Left ventricle myocardium inferior (tissue), 1 donor: ENCODE data around the gene GLYATL1. TPM values are rescaled to one million over a fixed set of nuclear protein-coding genes. Genes with fewer than 3 reads are reported as not detected.

ENCODE experiments used
- DNase-seq: peaks from one replicate; pipeline ENCODE4 v3.0.0-alpha.2; 2020
- H3K27ac ChIP-seq: fragments of 200-600 bp; replicated peaks from 2 replicates; pipeline ENCODE4 v1.8.0; 2021
- H3K27me3 ChIP-seq: fragments of 200-600 bp; 2 replicates; pipeline ENCODE4 v1.8.0; 2021; ENCODE audit warnings: low read depth
- H3K36me3 ChIP-seq: fragments of 200-600 bp; 2 replicates; pipeline ENCODE4 v1.8.0; 2021
- H3K4me1 ChIP-seq: fragments of 200-600 bp; 2 replicates; pipeline ENCODE4 v1.8.0; 2021
- H3K4me3 ChIP-seq: fragments of 200-600 bp; 2 replicates; pipeline ENCODE4 v1.8.0; 2021; ENCODE audit warnings: mild to moderate bottlenecking, moderate library complexity
- H3K9me3 ChIP-seq: fragments of 200-600 bp; replicated peaks from 2 replicates; pipeline ENCODE4 v1.8.0; 2021
- intact Hi-C: fragments of 100-400 bp; cut with micrococcal nuclease; formaldehyde crosslinking; loops from one replicate; pipeline ENCODE4 v1.11.0; 2022
- total RNA-seq: library from RNA; stranded (reverse); fragmentation: NEBNext Ultra II Directional; extraction: Animal tissue kit (Norgen Biotek cat#: 25700); gene quantifications from one replicate; pipeline ENCODE4 v1.2.1, GENCODE V29; 2021
- TF ChIP-seq, protein P1 (sequence below): fragments of 200-600 bp; IDR thresholded peaks from 2 replicates; pipeline ENCODE4 v1.8.0; 2021; ENCODE audit warnings: antibody characterized with exemption, mild to moderate bottlenecking, borderline replicate concordance
- donor health status: DM: no; HTN: yes; CAD: no; lungs with severe emphysema.

GLYATL1 gene
- total RNA-seq, 1 donor from 2014 or later: not detected

DNA sequence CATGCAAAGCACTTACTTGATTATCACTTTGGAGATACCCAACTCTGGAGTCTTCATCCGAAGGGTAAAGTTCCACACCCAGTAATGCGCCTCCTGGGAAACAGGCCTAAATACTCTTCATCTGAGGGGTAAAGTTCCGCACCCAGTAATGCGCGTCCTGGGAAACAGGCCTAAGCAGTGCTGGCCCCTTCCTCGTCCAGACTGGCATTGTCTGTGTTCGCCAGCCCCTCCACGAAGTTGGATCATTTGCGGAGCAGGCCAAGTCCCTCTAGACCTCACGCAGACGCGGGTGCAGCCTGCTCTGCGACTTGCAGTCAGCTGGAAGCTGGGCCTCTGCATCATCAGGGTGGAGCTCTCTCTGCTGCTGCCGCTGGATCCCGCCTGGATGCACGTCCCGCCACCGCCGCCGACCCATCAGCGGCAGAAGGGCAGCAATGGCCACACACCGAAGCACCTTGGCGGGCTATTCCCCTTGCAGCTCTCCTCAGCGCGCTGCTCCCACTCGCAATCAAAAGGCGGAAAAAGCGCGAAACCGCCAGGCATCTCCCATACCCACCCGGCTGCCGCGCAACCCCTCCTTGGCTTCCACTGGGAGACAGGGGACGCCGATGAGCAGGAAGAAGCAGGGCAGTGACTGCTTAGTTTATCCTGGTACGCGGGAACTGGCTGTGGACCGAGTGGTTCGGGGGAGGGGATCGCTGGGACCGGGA lies 34.1 kb upstream of the GLYATL1 start:
- H3K27ac ChIP-seq: peak overlapping the region; percentile 71
- peak; percentile 23 for DNase-seq
- intact Hi-C loops: no loop called here
- peaks cover 85% of the 10 kb centered on the region for H3K27me3 ChIP-seq
- peak overlapping the region; percentile 57 for H3K4me3 ChIP-seq
- H3K9me3 ChIP-seq: no peaks in the 10 kb centered on the region
- no peaks in the 10 kb centered on the region for H3K36me3 ChIP-seq
- no peaks in the 10 kb centered on the region for H3K4me1 ChIP-seq
- TF ChIP-seq, protein P1, sequence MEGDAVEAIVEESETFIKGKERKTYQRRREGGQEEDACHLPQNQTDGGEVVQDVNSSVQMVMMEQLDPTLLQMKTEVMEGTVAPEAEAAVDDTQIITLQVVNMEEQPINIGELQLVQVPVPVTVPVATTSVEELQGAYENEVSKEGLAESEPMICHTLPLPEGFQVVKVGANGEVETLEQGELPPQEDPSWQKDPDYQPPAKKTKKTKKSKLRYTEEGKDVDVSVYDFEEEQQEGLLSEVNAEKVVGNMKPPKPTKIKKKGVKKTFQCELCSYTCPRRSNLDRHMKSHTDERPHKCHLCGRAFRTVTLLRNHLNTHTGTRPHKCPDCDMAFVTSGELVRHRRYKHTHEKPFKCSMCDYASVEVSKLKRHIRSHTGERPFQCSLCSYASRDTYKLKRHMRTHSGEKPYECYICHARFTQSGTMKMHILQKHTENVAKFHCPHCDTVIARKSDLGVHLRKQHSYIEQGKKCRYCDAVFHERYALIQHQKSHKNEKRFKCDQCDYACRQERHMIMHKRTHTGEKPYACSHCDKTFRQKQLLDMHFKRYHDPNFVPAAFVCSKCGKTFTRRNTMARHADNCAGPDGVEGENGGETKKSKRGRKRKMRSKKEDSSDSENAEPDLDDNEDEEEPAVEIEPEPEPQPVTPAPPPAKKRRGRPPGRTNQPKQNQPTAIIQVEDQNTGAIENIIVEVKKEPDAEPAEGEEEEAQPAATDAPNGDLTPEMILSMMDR: no peak

DNA sequence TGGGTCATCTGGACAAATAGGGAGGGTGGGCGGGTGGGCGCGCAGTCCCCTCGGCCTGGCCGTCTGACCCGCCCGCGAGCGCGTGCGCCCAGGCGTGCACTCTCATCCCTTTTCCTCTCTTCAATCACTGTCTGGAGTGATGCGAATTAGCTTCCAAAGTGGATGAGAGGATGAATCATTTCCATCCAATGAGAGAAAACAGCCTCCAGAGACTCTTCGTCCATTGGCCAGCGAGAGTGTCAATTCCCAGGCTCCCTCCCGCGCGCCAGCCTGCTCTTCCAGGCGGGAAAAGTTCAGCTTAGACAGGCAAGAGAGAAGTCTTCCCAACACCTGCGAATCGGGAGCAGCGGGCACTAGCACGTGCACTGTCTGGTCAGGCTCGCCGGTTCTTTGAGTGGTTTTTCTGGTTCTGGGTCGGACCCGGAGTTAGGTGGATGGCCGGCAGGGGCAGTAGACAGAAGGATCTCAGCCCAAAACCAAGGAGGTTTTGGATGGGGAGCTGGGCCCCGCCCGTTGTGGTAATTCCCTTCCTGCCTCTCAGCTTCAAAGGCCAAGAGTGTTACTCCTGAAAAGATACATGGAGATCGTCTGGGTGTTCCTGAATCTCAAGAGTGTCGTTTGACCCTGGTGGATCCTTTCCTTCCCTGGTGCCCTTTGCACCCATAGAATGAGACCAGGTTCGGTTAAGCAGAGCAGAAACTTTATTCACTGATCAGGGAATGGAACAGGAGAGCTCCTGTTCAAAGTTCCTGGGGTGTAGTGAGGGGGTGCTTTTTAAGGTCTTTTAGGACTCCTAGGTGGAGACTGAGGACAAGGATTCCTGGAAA lies 33.4 kb upstream of the GLYATL1 start:
- Histone ChIP-seq H3K27ac (peak overlapping the region; percentile 71), H3K4me1 (no peaks in the 10 kb centered on the region), H3K9me3 (no peaks in the 10 kb centered on the region), H3K27me3 (peaks cover 78% of the 10 kb centered on the region), H3K4me3 (peak overlapping the region; percentile 57), H3K36me3 (no peaks in the 10 kb centered on the region)
- peak; percentile 63 for DNase-seq
- TF ChIP-seq, protein P1: peak; percentile 29
- intact Hi-C loops: no loop called here

DNA sequence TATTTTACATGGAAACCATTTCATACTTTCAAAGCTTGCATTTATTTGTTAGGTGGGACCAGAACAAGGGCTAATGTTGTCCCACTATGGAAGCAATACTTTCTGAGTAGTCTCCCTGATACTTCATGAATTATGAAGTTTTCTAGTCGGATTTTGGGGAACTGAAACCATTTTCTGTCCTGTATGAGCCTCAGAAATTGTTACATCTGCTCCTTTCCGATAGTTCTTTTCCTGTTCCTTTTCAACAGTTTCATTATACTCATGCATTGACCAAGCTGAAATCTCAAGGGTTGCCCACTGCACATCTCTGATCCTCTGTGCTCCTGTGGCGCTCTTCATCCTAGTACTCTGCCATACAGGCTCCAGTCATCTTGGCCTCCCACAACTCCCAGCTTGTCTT lies 31.5 kb upstream of the GLYATL1 start:
- DNase-seq: no peak
- Histone ChIP-seq H3K27me3 (peaks cover 65% of the 10 kb centered on the region), H3K36me3 (no peaks in the 10 kb centered on the region), H3K4me3 (no peak overlapping the region), H3K27ac (no peak overlapping the region), H3K9me3 (no peaks in the 10 kb centered on the region), H3K4me1 (no peaks in the 10 kb centered on the region)
- TF ChIP-seq, protein P1: no peak
- intact Hi-C loops: no loop called here

DNA sequence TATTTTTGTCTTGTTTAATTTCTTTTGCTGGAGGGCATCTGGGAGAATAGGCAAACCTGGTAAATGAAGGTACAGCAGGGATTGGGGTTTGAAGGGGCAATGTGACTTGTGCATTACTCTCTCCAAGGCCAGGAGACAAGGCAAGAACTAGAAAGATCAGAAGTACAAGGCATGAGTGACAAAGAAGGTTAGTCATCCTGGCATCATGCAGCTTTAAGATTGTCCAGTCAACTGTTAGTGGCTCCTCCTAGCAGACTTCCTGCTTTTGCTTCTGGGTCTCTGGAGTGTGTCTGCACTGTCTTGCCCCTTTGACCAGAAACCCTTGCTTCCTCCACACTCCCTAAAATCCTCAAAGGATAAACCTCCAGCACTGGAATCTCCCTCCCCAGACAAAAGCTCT lies 27.2 kb upstream of the GLYATL1 start:
- Histone ChIP-seq H3K4me1 (no peaks in the 10 kb centered on the region), H3K27me3 (peaks cover 22% of the 10 kb centered on the region), H3K27ac (no peak overlapping the region), H3K36me3 (no peaks in the 10 kb centered on the region), H3K4me3 (no peak overlapping the region), H3K9me3 (peaks cover 22% of the 10 kb centered on the region)
- intact Hi-C loops: no loop called here
- TF ChIP-seq, protein P1: no peak
- no peak for DNase-seq

DNA sequence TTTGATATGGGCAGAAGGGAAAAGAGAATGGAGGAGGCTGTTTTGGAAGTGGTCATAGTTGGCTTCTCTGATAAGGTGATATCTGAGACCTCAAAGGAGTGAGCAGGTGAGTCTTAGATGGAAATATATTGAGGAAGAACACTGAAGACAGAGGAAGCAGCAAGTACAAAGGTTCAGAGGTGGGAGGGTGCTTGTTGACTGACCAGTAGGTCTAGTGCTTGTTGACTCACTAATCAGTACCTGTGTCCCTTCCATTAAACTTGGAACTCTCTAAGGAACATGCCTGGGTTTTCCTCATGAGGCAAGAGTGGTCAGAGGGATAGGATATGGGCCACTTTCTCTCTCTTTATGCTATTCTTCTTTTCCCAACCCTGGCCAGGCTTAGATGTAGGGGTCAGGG lies 25.6 kb upstream of the GLYATL1 start:
- H3K4me1 ChIP-seq: no peaks in the 10 kb centered on the region
- peaks cover 38% of the 10 kb centered on the region for H3K9me3 ChIP-seq
- TF ChIP-seq, protein P1: no peak
- DNase-seq: no peak
- no peak overlapping the region for H3K27ac ChIP-seq
- no peaks in the 10 kb centered on the region for H3K36me3 ChIP-seq
- intact Hi-C loops: no loop called here
- no peak overlapping the region for H3K4me3 ChIP-seq
- peaks cover 9% of the 10 kb centered on the region for H3K27me3 ChIP-seq
